ENCODE results near the gene MEG3. TPM values are rescaled to one million over a fixed set of nuclear protein-coding genes. Genes with fewer than 3 reads are reported as not detected.

Gene MEG3
- total RNA-seq, 2 donors from 2014 or later = 10.3 to 11.0 TPM

DNA sequence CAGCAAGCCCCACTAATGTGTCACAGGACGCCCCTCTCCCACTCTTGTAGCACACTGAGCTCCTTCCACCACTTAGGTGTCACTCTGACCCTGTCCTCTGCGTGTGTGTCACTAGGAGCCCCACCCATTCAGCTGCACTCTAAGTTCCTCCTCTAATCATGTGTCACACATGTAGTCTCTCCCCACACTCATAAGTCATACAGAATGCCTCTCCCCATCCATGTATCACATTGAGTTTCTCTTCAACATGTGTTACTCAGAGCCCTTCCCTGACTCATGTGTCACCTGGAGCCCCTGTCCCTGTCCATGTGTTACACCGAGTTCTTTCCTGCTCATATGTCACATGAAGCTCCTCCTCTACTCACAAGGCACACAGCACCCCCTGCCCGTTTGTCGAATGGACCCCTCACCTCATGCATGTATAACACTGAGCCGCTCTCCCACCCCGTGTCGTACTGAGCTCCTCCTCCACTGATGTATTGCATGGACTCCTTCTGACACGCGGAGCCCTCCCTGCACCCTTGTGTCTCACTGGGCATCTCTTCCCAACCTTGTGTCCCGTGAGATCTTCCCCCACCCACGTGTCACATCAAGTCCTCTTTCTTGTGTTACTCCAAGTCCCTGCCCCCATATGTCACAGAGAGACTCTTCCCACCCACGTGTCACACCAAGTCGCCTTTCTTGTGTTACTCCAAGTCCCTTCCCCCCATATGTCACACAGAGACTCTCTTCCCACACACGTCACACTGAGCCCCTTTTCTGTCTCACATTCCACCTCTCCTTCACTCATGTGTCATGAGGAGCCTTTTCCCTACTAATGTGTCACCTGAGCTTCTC is 46.6 kb downstream of the MEG3 start:
- intact Hi-C loops (cut with DNase I) = no loop called here
- Histone ChIP-seq H3K4me3 (no peak overlapping the region), H3K36me3 (no peaks in the 10 kb centered on the region), H3K9me3 (no peaks in the 10 kb centered on the region), H3K4me1 (no peaks in the 10 kb centered on the region), H3K9ac (ENCODE audit: low read depth in 2 of 2, low read length in 2 of 2) (no peak overlapping the region), H3K27ac (no peak overlapping the region), H3K27me3 (no peaks in the 10 kb centered on the region)
- DNase-seq = no peak
- TF ChIP-seq CTCF (IDR thresholded peaks at IDR 0.05) = no peak

- no peak for TF ChIP-seq CTCF (IDR thresholded peaks at IDR 0.05)
These were observed 47.2 kb downstream of the MEG3 start for GRCh38 chr14:100873096-100873482.

DNA sequence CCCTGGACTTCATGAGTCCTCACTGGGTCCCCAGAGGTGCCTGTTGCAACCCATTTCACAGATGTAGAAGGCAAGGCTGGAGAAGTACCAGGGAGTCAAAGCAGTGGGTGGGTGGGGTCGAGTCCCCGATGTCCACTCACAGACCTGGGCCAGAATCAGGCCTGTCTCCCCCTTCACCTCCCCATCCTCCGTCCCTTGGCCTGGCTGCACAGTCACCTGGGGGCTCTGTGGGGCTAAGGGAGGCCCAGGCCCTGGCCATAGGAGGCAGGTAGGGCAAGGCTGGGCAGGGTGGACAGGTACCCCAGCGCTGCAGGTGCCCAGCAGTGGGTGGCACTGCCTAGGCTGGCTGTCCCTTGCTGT is 48.1 kb downstream of the MEG3 start:
- H3K27ac ChIP-seq = no peak overlapping the region
- intact Hi-C loops (cut with DNase I) = no loop called here
- H3K9me3 ChIP-seq = no peaks in the 10 kb centered on the region
- H3K27me3 ChIP-seq = no peaks in the 10 kb centered on the region
- no peak for TF ChIP-seq CTCF (IDR thresholded peaks at IDR 0.05)
- H3K4me1 ChIP-seq = no peaks in the 10 kb centered on the region
- H3K36me3 ChIP-seq = no peaks in the 10 kb centered on the region
- no peak overlapping the region for H3K4me3 ChIP-seq
- DNase-seq = no peak
- H3K9ac ChIP-seq (ENCODE audit: low read depth in 2 of 2, low read length in 2 of 2) = no peak overlapping the region

More at GRCh38 chr14:100873096-100873482, 47.2 kb downstream of the MEG3 start:
- Histone ChIP-seq H3K36me3 (no peaks in the 10 kb centered on the region), H3K9me3 (no peaks in the 10 kb centered on the region), H3K4me3 (no peak overlapping the region), H3K4me1 (no peaks in the 10 kb centered on the region), H3K9ac (ENCODE audit: low read depth in 2 of 2, low read length in 2 of 2) (no peak overlapping the region), H3K27ac (no peak overlapping the region), H3K27me3 (no peaks in the 10 kb centered on the region)
- intact Hi-C loops (cut with DNase I) = no loop called here
- DNase-seq = no peak

DNA sequence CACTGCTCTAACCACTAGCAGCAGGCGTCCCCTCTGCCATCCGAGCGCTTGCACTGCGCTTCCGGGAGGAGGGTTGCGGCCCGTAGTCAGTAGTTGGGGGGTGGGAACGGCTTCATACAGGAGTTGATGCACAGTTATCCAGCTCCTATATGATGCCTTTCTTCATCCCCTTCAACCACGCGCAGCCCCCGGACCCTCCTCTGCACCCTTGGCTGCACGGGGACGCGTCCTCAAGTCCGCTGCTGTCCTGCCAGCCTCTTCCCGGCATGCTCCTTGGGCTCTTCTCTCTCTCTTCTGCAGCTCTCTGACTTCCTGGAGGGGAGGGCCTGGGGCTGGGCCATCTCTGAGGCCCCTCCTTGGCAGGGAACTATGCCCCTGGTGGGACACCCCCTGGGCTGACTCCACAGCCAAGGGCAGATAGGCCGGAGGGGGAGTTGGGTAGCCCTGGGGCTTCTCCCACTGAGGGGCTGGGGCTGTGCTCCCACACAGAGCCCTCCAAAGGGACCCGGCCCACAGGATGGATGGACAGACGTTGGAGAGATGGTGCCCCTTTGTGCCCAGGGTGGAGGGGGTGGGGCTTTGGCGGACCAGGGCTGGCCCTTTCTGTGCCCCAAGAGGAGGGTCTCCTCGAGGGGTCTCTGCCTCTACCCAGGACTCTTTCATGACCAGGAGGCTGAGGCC is 48.6 kb downstream of the MEG3 start:
- intact Hi-C loops (cut with DNase I) = no loop called here
- Histone ChIP-seq H3K27me3 (no peaks in the 10 kb centered on the region), H3K9me3 (no peaks in the 10 kb centered on the region), H3K9ac (ENCODE audit: low read depth in 2 of 2, low read length in 2 of 2) (no peak overlapping the region), H3K4me1 (no peaks in the 10 kb centered on the region), H3K4me3 (no peak overlapping the region), H3K27ac (no peak overlapping the region), H3K36me3 (no peaks in the 10 kb centered on the region)
- TF ChIP-seq CTCF (IDR thresholded peaks at IDR 0.05) = no peak
- no peak for DNase-seq

DNA sequence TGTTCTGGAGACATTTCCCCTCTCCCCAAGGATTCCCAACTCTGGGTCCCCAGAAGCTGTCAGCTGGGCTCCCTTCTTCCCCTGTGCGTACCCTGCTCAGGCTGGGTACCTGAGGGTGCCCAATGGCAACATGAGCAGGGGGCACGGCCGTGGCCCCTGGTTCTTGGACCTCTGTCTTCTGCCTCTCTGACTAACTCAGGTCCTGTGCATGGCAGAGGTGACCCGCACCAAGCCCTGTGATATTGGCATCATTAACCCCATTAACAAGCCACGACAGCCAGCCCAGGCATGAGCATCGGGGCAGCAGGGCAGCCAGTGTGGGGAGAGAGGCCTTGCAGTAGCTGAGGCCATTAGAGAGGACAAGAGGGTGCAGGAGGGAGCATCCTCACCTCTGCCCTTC is 49.2 kb downstream of the MEG3 start:
- Histone ChIP-seq H3K27ac (no peak overlapping the region), H3K9me3 (no peaks in the 10 kb centered on the region), H3K4me3 (no peak overlapping the region), H3K4me1 (no peaks in the 10 kb centered on the region), H3K36me3 (no peaks in the 10 kb centered on the region), H3K27me3 (no peaks in the 10 kb centered on the region), H3K9ac (ENCODE audit: low read depth in 2 of 2, low read length in 2 of 2) (no peak overlapping the region)
- TF ChIP-seq CTCF (IDR thresholded peaks at IDR 0.05) = no peak
- intact Hi-C loops (cut with DNase I) = no loop called here
- DNase-seq = no peak
